ENCODE results near the gene PCDHB1. TPM values are rescaled to one million over a fixed set of nuclear protein-coding genes. Genes with fewer than 3 reads are reported as not detected.
A peak's percentile ranks its signal among the peaks of the same experiment; 100 is the strongest.

The PCDHB1 gene
- total RNA-seq = not detected
- long read RNA-seq = 0 reads

GRCh38 chr5:141050622-141051520 is at the start of gene PCDHB1:
Gene PCDHB1 (plus strand): TSS chr5:141051374. CDS start chr5:141051471, 97 bp downstream.
- peak; percentile 72 to 85 (median 82) for ATAC-seq
- Histone ChIP-seq H3K4me1 (no peaks in the 10 kb centered on the region), H3K36me3 (no peaks in the 10 kb centered on the region), H3K4me3 (peak within 1 kb of the TSS; percentile 22 to 61 (median 60)), H3K27me3 (no peaks in the 10 kb centered on the region), H3K9me3 (no peaks in the 10 kb centered on the region), H3K27ac (no peak within 1 kb of the TSS)
- TF ChIP-seq CTCF (IDR thresholded peaks at IDR 0.05) (no peak), POLR2A (IDR thresholded peaks at IDR 0.05) (no peak)
- WGBS (ENCODE audit: insufficient coverage, low coverage, low lambda C conversion rate, missing lambda C conversion rate) = 15% methylated on average over 20 of the region's 20 CpGs
- no peak for DNase-seq
- intact Hi-C loops (cut with DNase I) = no loop called here

GRCh38 chr5:141001446-141001843 is 49.7 kb upstream of the PCDHB1 start:
- intact Hi-C loops (cut with DNase I) = no loop called here
- ATAC-seq (peak in 1 of 4 donors; percentile 68), DNase-seq (no peak)
- TF ChIP-seq CTCF (IDR thresholded peaks at IDR 0.05) (no peak), POLR2A (IDR thresholded peaks at IDR 0.05) (no peak)
- Histone ChIP-seq H3K27me3 (no peaks in the 10 kb centered on the region), H3K27ac (no peak overlapping the region), H3K4me3 (no peak overlapping the region), H3K9me3 (no peaks in the 10 kb centered on the region), H3K4me1 (no peaks in the 10 kb centered on the region), H3K36me3 (no peaks in the 10 kb centered on the region)
- WGBS (ENCODE audit: insufficient coverage, low coverage, low lambda C conversion rate, missing lambda C conversion rate) = 8% methylated on average over 8 of the region's 9 CpGs

- Histone ChIP-seq H3K4me3 (no peak overlapping the region), H3K9me3 (no peaks in the 10 kb centered on the region), H3K4me1 (no peaks in the 10 kb centered on the region), H3K27ac (no peak overlapping the region), H3K36me3 (no peaks in the 10 kb centered on the region), H3K27me3 (no peaks in the 10 kb centered on the region)
- intact Hi-C loops (cut with DNase I) = no loop called here
- WGBS (ENCODE audit: insufficient coverage, low coverage, low lambda C conversion rate, missing lambda C conversion rate) = 9% methylated on average over 17 of the region's 19 CpGs
- DNase-seq = peak in 2 of 3 donors; percentile 22 to 46
- TF ChIP-seq POLR2A (IDR thresholded peaks at IDR 0.05) = no peak
- TF ChIP-seq CTCF (IDR thresholded peaks at IDR 0.05) = no peak
- ATAC-seq = peak; percentile 39 to 70 (median 48)
These were observed 49.1 kb upstream of the PCDHB1 start for GRCh38 chr5:141001844-141002604.

GRCh38 chr5:141002605-141002965 is 48.6 kb upstream of the PCDHB1 start:
- no peak for DNase-seq
- ATAC-seq = no peak
- WGBS (ENCODE audit: insufficient coverage, low coverage, low lambda C conversion rate, missing lambda C conversion rate) = 35% methylated on average over 3 of the region's 3 CpGs

More at GRCh38 chr5:141002605-141002965, 48.6 kb upstream of the PCDHB1 start:
- H3K27me3 ChIP-seq = no peaks in the 10 kb centered on the region
- TF ChIP-seq CTCF (IDR thresholded peaks at IDR 0.05) = no peak
- no peak for TF ChIP-seq POLR2A (IDR thresholded peaks at IDR 0.05)
- H3K4me1 ChIP-seq = no peaks in the 10 kb centered on the region
- H3K4me3 ChIP-seq = no peak overlapping the region
- H3K9me3 ChIP-seq = no peaks in the 10 kb centered on the region
- no peak overlapping the region for H3K27ac ChIP-seq
- H3K36me3 ChIP-seq = no peaks in the 10 kb centered on the region
- intact Hi-C loops (cut with DNase I) = no loop called here
